DMS153 treated with DMSO at 0.1 percent for 48 hours (cell line): ENCODE data around the gene TMCC1.
"Not testable (repeated sequence)": the region's sequence is repeated elsewhere in the genome, so short reads cannot be mapped to it uniquely, and the experiment has no call there.

ENCODE experiments used
- DNase-seq: peaks from one replicate; lab custom pipeline; 2025; ENCODE audit not compliant: unreplicated experiment; lab: John Stamatoyannopoulos, UW

The TMCC1 gene

DNA sequence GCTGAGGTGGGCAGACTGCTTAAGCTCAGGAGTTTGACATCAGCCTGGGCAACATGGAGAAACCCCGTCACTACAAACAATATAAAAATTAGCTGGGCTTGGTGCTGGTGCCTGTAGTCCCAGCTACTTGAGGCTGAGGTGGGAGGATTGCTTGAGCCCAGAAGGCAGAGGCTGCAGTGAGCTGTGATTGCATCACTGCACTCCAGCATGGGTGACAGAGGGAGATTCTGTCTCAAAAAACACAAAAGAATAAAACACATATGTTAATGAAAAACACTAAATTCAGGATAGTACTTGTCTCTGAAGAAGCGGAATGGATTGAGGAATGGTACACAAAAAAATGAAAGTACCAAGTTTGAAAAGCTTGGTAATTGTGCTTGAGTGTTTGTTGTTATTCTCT, 159.1 kb downstream of the TMCC1 start:
- no peak for DNase-seq

DNA sequence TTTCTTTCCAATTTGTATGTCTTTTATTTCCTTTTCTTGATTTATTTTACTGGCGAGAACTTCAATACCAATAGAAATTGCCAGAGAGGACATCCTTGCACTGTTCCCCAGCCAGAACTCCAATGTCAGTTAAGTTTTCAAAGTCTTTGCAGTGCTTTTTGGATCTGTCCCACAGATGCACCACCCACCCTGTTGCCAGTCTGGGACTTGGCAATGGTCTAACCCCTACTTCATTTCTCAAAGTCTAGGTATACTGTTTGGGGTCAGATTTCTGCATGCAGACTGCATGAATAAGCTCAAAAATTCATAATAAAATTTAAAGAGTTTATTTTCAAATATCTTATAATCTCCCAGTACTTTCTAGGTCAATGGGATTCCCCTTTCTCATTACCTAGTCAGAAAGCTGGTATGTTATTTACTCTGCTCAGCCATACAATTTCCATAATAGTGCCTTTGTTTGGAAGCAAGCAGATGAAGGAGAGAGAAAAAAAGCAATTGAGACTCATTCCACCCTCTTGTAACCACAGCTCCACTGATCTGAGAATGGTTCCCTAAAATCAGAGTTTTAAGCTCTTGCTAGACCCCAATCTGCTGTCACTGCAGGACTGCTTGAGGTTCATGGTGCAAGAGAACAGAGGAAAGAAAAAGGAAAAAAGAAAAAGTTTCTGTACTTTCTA, 161.2 kb downstream of the TMCC1 start:
- no peak for DNase-seq

DNA sequence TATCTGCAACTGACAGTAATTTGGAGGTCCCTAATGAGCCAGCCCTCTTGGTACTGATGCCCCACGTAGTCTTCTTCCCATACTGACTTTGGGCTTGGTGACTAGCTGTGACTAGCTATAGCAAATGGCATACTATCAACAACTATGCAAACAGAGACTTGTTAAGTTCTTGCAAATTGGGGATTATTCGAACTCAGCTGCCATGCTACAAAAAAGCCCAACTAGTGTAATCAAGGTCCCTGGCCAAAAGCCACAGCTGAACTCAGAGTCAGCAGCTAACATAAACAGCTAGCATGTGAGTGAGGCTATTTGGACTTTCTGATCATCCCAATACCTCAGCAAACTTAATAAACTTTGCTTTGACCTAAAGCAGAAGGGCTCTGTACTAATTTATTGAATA, 165.8 kb downstream of the TMCC1 start:
- DNase-seq = no peak

DNA sequence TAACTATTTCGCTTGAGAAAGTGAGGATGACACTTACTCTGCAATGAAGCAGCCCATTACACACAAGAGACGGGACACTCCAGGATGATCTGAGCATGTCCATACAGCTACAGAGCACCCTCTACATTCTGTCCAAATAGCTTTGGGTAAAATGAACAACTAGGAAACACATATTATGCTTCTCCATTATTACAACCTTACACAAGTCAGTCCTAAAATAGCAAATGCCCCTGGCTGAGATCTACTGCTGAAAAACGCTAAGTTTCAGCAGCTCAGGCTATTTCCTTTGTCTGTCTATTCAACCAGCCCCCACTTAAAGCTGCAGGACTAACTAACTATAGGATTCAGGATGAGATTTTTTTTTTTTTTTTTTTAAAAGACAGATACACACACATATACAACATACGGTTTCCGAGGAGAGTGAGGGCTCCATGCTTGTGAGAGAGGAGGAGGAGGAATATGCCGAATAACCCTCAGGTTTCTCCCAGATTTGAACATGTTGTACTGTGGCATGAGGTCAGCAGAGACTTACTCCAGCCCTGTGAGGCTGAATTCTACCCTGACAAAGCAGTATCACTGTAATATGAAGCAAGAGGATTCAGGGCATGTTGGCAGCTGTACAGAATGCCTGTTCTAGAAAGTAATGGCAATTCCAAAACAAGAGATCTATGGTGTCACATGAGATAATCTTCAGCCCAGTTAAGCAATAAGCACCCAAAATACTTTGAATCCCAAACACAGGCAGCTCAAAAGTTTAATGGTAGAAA, 169.8 kb downstream of the TMCC1 start:
- no peak for DNase-seq

DNA sequence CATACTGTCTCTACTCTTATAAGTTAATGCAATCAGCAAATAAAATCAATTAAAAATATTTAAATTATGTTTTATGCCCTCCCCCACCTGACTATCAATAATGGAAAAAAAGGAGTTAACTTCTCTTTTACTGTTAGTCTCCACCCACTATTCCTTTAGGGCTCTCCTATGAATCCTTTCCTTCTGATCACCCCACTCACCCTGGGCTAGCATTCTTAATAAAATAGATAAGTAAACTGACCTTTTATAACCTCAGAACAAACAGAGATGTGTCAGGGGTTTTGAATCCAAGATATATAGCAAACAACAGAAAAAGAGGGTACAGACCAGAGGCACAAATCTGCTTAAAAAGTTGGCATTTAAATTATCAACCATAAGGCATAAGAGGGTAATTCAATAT, 171.0 kb downstream of the TMCC1 start:
- no peak for DNase-seq

DNA sequence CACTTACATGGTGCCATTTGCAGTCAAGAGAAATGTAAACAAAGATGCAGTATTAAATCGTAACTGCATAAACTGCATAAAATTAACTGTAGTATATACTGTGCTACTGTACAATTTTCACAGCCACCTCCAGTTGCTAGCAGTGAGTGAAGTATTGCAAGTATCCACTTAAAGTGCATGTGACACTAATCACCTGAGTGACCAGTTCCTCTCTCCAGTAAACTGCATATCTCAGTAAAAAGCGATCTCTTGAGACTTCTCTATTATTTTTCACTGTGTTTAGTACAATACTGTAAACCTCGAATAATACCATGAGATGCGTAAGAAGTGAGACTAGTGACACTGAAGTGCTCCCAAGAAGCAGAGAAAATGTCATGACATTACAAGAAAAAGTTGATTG, 175.3 kb downstream of the TMCC1 start:
- DNase-seq = no peak

DNA sequence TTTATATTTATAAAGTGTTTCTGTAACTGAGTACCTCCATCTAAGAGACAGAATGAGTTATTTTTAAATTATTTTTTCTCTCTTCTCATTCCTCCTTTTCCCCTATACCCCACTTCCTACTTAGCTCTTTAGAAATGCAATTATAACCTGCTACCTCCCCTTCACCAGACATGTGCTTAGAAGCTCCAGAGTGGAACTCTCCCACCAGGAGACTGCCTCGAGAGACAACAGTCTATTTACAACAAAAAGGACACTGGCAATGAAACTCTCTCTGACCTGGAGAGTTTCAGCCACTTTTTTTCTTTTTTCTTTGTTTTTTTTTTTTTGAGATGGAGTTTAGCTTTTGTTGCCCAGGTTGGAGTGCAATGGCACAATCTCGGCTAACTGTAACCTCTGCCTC, 177.7 kb downstream of the TMCC1 start:
- no peak for DNase-seq

DNA sequence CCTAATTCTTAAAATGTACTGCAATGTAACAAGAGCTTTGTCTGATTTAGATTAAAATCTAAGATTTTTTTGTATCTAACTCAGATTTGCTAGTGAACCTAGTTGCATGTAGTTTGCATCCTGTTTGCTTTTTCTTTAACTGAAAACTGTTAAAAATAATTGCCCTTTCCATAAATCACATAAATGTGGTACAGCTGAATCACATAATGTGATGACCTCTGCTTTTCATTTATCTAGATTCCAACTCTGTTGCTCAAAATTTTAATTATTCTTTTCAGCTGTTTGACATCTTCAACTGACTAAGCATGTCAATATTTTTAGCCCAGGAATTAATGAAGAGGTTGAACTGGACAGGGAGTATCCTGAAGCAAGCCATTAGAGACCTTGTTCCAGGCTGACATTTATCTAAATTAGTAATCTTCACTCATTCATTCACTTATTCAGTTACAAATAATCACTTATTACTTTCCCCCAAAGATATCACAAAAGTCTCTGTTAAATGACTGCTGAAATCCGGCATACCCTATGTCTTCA, 185.1 kb downstream of the TMCC1 start:
- DNase-seq = no peak

DNA sequence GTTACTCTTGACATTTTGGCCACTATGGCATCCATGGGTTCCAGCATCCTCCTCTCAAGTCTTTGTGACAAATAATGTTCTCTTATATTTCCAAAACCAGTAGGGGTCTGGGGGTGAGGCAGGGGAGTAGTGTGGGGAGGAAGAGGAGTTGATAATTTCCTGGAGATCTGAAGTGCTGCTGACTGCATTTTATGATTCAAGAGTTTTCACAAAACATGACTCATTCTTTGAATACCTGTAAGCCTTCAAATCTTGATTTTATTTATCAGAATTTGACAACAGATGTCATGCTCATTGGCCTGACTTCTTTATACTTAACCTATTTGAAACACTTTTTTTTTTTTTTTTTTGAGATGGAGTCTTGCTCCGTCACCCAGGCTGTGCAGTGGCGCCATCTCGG, 188.2 kb downstream of the TMCC1 start:
- DNase-seq = no peak

DNA sequence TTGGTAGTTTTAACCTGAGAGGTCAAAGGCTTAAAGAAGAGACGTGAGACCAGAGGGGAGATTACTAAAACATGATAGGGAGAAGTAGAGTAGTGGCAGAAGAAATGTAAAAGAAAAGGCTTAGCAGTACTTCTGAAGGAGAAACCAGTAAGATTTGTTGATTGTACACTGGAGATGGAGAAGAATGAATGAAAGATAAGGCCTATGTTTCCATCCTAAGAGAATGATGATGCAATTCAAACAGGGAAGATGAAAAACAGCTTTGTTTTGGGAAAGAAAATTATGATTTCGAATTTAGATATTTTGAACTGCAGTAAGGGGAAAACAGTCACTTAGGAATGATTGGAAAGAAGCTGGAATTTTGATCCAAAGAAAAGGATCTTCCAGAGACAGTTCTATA, 189.6 kb downstream of the TMCC1 start:
- DNase-seq = no peak

DNA sequence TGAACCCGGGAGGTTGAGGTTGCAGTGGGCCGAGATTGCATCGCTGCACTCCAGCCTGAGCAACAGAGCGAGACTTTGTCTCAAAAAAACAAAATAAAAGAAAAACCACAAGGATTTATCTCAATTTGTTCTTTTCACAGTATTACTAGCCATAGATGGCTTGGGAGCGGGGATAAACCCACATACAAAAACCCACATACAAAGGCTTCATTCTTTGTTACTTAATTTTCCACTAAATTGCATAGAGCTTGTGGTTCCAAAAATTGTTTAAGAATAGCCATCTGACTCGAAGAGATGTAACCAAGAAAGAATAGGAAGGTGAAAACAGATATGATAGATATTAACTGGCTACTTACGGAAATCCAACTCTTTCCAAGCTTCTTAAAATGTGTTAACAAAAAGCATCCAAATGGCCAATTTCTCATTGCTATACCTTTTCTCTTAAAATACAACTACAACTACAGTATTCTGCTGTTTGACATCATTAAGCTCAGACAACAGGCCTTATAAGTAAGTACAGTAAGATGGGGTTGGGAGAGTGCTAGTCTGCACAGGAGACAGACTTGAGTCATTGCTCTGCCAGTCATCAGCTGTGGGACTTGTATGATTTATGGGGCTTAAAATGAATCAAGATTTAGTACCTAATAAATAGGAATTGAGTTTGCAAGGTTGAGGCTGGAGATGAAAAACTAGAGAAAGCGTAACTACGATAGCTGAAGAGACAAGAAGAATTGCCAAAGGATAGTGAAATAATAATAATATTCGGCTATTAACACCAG, 190.4 kb downstream of the TMCC1 start:
- no peak for DNase-seq

DNA sequence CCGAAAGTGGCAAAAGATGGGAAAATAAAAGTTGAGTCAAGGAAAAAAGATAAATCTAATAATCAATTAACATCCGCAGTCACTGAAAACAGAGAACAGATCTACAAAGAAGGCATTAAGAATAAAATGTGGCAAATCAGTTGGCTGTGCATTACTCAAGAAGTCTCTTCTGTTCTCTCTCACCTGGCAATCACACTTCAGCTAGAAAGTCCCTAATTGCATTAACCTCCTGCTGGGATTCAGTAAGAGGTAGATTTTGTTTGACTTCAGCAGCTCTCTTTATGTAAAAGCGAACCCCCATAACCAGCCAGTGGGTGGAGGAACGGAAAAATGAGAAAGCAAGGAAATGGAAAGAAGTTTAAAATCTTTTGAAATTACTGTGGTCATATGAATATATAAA, 192.3 kb downstream of the TMCC1 start:
- DNase-seq = no peak

DNA sequence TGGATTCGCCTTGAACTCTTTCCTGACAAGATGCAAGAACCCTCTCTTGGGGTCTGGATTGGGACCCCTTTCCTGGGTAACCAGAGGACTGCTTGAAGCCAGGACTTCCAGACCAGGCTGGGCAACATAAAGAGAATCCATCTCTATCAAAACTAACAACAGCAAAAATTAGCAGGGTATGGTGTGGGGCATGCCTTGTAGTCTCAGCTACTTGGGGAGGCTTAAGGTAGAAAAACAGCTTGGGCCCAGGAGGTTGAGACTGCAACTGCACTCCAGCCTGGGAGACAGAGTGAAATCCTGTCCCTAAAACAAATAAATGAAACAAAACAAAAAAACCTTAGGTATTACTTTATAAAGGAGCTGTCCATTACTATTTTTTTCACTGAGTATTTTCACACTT, 193.9 kb downstream of the TMCC1 start:
- no peak for DNase-seq

DNA sequence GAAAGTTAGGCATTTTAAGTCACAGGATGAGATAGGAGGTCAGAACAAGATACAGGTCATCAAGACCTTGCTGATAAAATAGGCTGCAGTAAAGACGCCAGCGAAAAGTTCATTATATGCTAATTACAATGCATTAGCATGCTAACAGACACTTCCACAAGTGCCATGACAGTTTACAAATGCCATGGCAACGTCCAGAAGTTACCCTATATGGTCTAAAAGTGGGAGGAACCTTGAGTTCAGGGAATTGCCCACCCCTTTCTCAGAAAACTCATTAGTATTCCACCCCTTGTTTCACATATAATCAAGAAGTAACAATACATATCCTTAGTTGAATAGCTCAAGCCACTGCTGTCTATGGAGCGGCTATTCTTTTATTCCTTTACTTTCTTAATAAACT, 194.3 kb downstream of the TMCC1 start:
- DNase-seq = no peak

DNA sequence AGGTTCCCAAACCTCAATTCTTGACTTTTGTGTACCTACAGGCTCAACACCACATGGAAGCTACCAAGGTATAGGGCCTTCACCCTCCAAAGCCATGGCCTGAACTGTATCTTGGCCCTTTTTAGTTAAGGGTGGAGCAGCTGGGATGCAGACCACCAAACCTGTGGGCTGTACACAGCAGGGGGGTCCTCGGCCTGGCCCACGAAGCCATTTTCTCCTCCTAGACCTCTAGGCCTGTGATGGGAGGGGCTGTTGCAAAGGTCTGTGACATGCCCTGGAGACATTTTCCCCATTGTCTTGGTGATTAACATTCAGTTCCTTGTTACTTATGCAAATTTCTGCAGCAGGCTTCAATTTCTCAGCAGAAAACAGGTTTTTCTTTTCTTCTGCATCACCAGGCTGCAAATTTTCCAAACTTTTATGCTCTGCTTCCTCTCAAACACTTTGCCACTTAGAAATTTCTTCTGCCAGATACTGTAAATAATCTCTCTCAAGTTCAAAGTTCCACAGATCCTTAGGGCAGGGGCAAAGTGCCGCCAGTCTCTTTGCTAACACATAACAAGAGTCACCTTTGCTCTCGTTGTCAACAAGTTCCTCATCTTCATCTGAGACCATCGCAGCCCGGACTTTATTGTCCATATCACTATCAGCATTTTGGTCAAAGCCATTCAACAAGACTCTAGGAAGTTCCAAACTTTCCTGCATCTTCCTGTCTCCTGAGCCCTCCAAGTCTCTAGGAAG, 196.1 kb downstream of the TMCC1 start:
- no peak for DNase-seq

DNA sequence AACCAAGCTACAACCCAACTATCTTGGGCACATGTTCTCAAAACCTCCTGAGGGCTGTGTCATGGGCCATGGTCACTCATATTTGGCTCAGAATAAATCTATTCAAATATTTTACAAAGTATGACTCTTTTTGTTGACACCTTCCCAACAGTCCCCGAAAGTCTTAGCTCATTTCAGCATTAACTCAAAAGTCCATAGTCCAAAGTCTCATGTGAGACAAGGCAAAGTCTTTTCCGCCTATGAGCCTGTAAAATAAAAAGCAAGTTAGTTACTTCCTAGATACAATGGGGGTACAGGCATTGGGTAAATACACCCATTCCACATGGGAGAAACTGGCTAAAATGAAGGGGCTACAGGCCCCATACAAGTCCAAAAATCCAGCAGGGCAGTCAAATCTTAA, 197.1 kb downstream of the TMCC1 start:
- not testable (repeated sequence) for DNase-seq

DNA sequence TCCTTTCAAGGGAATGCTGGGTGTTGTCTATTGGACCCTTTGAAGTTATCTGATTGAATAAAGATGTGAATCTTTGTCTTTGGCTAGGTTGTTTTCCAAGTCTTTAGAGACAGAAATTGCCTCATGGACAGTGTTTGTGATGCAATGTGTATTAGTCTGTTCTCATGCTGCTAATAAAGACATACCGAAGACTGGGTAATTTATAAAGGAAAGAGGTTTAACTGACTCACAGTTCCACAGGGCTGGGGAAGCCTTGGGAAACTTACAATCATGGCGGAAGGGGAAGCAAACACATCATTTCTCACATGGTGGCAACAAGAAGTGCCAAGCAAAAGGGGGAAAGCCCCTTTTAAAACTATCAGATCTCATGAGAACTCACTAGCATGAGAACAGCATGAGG, 198.3 kb downstream of the TMCC1 start:
- no peak for DNase-seq

DNA sequence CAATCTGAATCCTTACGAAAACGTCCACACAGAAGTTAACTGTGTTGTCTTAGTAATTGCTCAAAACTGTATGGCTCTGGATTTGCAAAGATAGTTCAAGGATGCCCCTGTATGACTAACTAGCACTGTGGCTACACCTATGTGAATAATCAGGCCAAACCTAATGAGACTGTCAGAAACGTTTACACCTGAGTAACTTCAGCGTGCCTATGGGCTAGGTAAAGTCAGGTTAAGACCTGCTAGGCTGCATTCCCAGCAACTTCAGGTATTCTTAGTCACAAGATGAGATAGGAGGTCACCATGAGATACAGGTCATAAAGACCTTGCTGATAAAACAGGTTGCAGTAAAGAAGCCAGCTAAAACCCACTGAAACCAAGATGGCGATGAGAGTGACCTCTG, 199.3 kb downstream of the TMCC1 start:
- DNase-seq = no peak

DNA sequence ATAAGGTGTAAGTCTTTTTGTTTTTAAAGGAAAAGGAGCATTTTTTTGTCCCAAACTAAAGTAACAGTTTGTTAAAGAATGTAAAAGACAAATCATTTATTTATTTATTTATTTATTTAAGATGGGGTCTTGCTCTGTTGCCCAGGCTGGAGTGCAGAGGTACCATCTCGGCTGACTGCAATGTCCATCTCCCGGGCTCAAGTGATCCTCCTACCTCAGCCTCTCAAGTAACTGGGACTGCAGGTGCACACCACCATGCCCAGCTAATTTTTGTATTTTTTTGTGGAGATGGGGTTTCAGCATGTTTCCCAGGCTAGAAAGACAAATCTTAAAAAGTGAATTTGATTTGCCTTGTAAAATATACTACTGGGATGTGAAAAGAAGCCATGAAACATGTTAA, 200.8 kb downstream of the TMCC1 start:
- DNase-seq = no peak

DNA sequence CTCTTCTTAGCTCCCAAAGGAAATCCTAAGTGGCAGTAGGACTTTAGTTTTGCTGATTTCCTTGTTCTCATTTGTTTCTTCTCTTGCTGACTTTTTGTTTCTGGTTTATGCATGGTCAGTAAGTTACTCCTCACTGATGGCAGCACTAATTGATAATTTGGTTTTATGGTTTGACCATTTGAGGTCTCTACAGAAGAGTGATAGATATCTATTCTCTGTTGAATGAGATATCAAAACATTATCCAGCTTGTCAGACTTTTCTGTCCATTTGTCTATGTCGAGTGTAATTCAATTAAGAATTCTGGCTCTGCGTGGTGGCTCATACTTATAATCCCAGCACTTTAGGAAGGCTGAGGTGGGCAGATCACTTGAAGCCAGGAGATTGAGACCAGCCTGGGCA, 202.5 kb downstream of the TMCC1 start:
- no peak for DNase-seq

DNA sequence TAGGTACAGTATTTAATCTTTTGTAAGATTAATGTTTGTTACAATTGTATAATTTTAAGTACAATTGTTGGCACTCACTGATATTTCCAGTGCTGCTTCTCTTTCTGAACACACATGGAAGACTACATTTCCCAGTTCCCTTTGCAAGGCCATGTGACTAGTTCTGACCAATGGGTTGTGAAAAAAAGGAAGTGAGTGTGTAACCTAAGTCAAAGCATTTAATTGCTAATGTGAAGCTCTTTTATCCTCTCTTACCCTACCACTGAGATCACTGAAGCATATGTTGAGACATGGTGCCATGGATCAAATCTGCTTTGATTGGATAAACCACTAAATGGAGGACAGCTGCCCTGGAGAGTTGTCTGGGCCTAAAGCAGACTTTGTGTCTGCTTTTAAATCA, 203.1 kb downstream of the TMCC1 start:
- DNase-seq = peak; percentile 88
